GM13977 (cell line): Measurements from ENCODE around the gene RAP1A.

Experiments used
- DNase-seq: peaks from one replicate; pipeline ENCODE4 v3.0.0; 2012; ENCODE audit warnings: low spot score
- in situ Hi-C: fragments of 300-500 bp; cut with MboI; formaldehyde crosslinking; loops from one replicate; pipeline ENCODE4 v1.12.0; 2022; ENCODE audit warnings: low sequenced_read_pairs, low pct_unique_long_range_greater_than_20kb, mixed read lengths, inconsistent platforms; ENCODE audit not compliant: unreplicated experiment
- TF ChIP-seq, protein P1 (sequence below): IDR thresholded peaks from 2 replicates; pipeline ENCODE4 v1.5.1; 2012; ENCODE audit warnings: mild to moderate bottlenecking, control low read depth; ENCODE audit not compliant: insufficient read depth; ENCODE audit errors: extremely low read depth, missing control alignments

The RAP1A gene

GRCh38 chr1:111733183-111733991 is 113.8 kb downstream of the RAP1A start:
- TF ChIP-seq, protein P1, sequence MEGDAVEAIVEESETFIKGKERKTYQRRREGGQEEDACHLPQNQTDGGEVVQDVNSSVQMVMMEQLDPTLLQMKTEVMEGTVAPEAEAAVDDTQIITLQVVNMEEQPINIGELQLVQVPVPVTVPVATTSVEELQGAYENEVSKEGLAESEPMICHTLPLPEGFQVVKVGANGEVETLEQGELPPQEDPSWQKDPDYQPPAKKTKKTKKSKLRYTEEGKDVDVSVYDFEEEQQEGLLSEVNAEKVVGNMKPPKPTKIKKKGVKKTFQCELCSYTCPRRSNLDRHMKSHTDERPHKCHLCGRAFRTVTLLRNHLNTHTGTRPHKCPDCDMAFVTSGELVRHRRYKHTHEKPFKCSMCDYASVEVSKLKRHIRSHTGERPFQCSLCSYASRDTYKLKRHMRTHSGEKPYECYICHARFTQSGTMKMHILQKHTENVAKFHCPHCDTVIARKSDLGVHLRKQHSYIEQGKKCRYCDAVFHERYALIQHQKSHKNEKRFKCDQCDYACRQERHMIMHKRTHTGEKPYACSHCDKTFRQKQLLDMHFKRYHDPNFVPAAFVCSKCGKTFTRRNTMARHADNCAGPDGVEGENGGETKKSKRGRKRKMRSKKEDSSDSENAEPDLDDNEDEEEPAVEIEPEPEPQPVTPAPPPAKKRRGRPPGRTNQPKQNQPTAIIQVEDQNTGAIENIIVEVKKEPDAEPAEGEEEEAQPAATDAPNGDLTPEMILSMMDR = no peak
- no peak for DNase-seq
- in situ Hi-C loops = no loop called here

DNA sequence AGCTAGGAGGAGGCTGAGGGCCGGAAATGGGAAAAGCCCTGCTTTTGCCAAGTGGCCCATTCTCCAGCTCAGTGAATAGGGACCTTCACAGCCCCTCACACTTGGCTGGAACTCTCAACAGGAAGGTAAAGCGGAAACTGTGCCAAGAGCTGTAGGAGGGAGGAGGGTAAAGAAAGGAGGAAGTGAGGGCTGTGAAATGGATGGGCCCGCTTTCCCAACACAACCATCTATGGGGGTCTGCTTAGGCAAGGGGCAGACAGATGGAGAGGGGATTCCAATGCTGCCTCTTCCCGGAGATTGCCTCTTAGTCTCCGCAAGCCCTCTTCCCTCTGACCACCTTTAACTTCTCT is 114.4 kb downstream of the RAP1A start:
- in situ Hi-C loops = no loop called here

GRCh38 chr1:111734426-111734825 is 114.8 kb downstream of the RAP1A start:
- in situ Hi-C loops = no loop called here
- no peak for DNase-seq
- TF ChIP-seq, protein P1 = no peak

More for the DNA sequence above, 114.4 kb downstream of the RAP1A start:
- DNase-seq = no peak
- TF ChIP-seq, protein P1 = no peak

DNA sequence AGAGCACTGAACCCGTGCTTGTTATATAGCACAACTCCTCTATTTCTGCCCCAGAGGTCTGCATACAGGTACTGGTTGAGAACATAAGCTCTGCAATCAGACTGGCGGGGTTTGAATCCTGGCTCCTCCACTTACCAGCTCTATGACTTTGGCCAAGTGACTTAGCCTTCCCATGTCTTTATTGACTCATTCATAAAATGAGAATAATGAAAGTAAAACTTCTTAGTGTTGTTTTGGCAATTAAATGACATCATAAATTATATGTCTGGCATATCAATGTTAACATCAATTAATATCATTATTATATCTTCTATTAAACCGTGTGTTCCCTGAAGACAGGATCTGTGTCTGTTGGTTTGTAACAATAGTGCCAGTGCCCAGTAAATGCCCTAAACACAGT is 115.3 kb downstream of the RAP1A start:
- in situ Hi-C loops = no loop called here
- no peak for DNase-seq
- TF ChIP-seq, protein P1 = no peak

DNA sequence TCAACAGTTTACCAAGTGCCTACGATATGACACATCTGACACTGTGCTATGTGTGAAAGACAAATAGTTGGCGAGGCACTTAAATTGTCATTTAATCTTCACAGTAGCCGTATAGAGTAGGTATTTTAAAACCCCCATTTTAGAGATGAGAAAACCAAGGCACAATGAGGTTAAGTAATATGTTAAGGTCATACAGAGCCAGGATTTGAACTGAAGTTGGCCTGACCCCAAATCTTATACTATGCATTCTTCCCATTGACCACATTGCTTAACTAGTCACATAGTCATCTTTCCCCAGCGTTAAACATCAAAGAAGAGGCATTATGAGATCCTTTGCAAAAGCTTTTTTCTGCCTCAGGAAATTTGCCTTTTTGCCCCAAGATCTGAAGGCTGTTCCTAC is 115.7 kb downstream of the RAP1A start:
- TF ChIP-seq, protein P1 = no peak
- in situ Hi-C loops = no loop called here
- no peak for DNase-seq

DNA sequence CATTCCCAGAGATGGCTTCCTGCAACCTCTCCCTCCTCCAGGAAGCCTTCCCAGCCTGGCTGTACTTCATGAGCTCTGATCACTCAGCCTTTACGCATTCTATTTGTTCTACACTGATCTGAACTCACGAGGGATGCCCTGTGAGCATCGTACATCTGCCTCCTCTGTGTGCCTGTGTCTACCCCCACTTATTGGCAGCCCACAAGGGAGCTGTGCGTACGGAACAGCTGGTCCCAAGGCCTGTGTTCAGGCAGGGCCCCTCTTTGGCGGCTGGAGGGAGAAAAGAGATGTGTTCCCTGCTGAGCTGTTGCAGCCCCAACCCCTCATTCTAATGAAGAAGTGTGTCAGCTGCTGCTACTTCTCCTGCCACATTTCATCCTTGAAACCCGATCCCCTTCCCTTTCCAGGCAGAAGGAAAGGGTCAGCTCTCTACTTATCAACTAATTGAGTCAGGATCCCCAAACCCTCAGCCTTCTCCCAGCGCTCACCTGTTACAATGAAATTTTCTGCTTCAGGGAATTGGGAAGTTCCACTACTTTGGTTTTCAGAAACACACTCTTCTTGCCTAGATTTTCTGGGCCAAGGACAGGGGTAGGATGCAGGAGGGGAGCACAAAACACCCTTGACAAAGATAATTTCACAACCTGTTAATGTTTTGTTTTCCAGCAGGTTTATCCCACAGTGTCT is 116.4 kb downstream of the RAP1A start:
- TF ChIP-seq, protein P1 = no peak
- DNase-seq = no peak
- in situ Hi-C loops = no loop called here
